ENCODE measurements around the gene SLC25A43.
"Not testable (repeated sequence)": the region's sequence is repeated elsewhere in the genome, so short reads cannot be mapped to it uniquely, and the experiment has no call there.

SLC25A43 gene

DNA sequence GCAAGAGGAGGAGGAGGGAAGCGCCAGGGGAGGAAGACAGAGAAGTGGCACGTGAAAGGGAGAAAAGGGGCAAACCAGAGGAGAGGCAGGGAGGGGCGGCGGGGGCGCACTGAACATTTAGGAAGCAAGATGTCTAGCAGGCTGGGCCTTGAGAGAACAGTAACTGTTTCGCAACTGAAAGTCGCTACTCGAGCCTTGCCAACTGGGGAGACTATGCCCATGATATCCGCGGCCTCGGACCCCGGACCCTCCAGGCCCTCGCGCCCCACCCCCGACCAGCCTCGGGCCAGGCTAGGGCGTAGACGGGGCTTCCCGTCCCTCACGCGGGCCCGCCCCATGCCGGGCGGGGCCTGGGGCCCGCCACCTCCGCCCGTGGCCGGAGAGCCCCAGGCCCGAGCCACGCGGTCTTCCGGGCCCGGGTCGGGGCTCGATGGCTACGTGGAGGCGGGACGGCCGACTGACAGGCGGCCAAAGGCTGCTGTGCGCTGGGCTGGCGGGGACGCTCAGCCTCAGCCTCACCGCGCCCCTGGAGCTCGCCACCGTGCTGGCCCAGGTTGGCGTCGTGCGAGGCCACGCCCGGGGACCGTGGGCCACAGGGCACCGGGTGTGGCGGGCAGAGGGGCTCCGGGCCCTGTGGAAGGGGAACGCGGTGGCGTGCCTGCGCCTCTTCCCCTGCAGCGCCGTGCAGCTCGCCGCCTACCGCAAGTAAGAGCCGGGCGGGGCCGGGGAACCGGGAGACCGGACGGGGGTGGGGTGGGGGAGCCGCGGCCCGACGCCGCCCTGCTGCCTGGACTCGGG, at the start of gene SLC25A43:
TSS of gene SLC25A43 (plus strand) at position 363 of the 798 bp plus-strand sequence. CDS start at position 431, 68 bp downstream.
- DNase-seq: no peak

DNA sequence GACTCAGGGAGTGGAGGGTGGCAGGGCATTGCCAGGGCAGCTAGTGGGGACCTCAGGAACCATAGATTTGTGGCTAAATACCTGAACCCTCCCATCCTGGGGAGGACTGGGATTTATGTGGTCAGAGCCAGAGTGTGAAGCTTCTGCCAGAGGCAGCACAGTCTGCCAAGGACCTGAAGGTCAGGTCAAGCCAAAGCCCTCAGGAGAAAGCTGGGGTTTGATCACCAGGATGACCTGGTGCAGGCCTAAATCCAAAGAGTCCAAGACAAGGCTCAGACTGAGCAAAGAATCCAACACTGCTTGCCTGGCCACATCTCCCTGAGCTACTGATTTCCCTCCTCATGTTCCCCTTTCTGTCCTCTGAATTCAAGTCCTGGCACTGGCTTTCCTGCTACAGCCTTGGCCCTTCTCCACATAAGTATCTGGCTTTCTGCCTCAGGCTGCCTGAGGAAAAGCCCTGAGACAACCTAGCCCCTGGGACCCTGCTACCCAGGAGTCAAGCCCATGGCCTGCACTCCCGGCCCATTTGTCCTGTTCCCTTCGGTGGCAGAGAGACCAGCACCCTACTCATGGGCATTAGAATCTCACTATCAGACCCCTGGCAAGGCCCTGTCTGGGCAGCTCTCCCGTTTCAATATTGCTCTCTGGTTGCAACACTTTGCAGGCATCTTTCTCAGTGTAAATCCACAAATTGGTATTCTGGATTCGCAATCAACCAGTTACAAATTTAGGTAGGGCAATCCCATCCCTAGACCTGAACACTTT, 39.3 kb upstream of the SLC25A43 start:
- no peak for DNase-seq

DNA sequence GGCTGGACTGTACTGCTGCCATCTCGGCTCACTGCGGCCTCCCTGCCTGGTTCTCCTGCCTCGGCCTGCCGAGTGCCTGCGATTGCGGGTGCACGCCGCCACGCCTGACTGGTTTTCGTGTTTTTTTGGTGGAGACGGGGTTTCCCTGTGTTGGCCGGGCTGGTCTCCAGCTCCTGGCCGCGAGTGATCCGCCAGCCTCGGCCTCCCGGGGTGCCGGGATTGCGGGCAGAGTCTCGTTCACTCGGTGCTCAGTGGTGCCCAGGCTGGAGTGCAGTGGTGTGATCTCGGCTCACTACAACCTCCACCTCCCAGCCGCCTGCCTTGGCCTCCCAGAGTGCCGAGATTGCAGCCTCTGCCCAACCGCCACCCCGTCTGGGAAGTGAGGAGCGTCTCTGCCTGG, 37.7 kb upstream of the SLC25A43 start:
- not testable (repeated sequence) for DNase-seq

DNA sequence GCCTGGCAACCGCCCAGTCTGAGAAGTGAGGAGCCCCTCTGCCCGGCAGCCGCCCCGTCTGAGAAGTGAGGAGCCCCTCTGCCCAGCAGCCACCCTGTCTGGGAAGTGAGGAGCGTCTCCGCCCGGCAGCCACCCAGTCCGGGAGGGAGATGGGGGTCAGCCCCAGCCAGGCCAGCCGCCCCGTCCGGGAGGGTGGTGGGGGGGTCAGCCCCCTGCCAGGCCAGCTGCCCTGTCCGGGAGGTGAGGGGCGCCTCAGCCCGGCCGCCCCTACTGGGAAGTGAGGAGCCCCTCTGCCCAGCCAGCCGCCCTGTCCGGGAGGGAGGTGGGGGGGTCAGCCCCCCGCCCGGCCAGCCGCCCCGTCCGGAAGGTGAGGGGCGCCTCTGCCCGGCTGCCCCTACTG, 37.1 kb upstream of the SLC25A43 start:
- DNase-seq: not testable (repeated sequence)

DNA sequence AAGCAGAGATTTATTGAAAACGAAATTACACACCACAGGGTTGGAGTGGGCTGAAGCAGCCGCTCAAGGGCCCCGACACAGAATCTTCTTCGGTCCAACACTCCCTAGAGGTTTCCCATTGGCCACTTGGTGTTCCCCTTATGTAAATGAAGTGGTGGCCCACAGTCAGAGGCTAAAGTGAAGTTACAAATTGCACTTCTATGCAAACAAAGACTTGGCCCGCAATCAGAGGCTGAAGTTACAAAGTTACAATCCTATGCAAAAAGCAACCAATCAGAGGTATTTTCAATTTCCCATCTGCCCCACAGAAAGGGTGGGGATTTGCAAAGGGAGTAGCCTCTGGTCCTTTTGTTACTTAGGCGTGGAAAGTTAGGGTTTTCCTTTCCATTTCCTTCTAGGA, 35.7 kb upstream of the SLC25A43 start:
- DNase-seq: no peak

DNA sequence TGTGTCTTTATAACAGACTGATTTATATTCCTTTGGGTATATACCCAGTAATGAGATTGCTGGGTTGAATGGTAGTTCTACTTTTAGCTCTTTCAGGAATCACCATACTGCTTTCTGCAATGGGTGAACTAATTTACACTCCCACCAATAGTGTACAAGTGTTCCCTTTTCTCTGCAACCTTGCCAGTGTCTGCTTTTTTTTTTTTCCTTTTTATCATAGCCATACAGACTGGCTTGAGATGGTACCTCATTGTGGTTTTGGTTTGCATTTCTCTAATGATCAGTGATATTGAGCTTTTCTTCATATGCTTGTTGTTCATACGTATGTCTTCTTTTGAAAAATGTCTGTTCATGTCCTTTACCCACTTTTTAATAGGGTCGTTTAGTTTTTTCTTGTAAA, 27.3 kb upstream of the SLC25A43 start:
- DNase-seq: not testable (repeated sequence)

DNA sequence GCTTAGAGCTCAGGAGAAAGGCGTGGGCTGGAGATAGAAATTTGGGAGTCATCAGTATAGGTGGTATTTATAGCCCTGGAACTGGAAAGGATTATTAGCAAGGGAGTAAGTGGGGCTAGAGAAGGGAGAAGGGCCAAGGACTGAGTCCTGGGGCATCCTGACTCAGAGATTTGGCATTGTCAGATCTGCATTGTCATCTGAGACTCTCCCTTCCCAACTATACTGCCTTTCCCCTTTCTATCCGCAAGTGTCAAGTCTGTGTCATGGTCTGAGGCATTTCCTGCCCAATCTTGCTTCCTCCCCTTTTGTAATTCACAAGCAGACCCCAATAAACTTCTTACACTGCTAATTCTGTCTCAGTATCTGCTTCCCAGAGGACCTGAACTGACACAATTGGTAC, 24.4 kb upstream of the SLC25A43 start:
- DNase-seq: no peak

DNA sequence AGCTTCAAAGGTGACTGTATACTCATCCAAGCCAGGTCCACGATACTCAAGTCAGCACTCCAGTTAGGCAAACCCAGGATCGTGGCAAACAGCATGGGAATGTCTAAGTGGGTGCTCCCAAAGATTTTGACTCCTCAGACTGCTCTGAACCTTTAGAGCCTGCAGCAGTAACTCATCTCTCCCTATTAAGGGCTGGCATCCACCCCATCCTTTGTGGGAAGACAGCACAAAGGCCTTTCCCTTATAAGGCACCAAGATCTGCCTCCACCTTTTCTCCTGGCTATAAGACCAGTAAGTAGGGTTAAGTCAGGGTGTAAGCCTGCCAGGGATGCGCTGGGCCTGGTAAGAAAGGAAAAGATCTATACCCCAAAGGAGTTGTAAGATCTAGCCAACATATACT, 23.6 kb upstream of the SLC25A43 start:
- no peak for DNase-seq

DNA sequence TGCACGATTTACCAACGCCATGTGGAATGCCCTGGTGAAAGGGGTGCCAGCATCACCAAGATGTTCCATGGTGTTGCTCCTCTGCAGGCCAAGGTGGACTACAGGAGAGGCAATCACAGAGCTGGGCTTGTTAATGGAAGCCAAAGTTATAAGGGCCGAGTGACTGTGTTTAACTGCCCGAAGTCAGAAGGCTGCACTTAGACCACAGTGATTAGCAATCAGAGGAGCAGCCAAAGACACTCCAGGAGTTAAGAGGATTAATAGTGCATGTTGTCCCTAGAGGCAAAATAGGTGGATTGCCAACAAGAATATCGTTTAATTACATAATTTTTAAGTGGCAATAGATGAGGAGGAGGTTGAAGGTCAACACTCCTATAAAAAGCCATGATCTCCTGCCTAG, 22.8 kb upstream of the SLC25A43 start:
- DNase-seq: no peak

DNA sequence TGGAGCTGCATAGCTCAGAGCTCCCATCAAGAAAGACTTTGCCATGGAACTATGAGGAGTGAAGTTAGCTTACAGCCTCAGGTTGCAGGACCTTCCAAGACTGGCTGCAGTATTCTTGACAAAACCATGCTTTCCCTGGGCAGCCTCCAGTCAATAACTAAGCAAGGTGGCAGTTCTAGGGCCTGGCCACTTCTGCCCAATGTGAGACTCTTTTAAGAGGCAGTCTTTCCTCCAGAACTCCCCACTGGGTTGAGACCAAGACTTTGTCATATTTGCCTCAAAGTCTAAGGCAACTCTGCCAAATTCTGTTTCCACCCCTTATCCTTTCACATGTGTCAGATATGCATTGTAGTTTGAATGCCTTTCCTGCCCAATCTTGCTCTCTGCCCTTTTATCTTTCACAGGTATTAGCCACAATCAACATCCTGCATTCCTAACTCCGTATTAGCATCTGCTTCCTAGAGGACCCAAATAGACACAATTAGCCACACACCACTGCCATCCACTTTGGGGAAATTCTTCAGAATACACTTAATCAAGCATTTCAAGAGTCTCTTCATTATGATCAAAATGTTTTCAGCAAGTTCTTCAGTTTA, 17.7 kb upstream of the SLC25A43 start:
- DNase-seq: no peak

DNA sequence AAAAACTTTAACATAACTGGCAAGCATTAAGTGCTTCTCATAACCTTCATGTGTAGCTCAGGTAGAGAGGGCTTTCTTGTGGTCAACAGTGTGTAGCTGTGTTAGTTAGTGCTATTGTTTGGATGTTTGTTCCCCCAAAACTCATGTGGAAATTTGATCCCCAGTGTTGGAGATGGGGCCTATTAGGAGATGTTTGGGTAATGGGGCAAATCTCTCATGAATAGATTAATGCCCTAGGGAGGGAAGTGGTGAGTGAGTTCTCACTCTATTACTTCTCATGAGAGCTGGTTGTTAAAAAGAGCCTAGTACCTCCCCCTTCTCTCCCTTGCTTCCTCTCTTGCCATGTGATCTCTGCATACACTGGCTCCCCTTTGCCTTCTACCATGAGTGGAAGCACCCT, 16.5 kb upstream of the SLC25A43 start:
- DNase-seq: no peak

DNA sequence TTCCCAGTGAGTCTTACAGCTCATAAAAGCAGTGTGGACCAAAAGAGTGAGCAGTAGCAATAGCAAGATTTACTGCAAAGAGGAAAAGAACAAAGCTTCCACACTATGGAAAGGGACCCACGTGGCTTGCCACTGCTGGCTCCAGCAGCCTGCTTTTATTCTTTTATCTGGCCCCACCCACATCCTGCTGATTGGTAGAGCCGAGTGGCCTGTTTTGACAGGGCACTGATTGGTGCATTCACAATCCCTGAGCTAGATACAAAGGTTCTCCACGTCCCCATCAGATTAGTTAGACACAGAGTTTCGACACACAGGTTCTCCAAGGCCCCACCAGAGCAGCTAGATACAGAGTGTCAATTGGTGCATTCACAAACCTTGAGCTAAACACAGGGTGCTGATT, 12.5 kb upstream of the SLC25A43 start:
- DNase-seq: not testable (repeated sequence)

DNA sequence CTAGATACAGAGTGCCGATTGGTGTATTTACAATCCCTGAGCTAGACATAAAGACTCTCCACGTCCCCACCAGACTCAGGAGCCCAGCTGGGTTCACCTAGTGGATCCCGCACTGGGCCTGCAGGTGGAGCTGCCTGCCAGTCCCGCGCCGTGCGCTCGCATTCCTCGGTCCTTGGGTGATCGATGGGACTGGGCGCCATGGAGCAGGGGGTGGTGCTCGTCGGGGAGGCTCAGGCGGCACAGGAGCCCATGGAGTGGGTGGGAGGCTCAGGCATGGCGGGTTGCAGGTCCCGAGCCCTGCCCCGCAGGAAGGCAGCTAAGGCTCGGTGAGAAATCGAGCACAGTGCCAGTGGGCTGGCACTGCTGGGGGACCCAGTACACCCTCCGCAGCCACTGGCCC, 11.7 kb upstream of the SLC25A43 start:
- DNase-seq: not testable (repeated sequence)

DNA sequence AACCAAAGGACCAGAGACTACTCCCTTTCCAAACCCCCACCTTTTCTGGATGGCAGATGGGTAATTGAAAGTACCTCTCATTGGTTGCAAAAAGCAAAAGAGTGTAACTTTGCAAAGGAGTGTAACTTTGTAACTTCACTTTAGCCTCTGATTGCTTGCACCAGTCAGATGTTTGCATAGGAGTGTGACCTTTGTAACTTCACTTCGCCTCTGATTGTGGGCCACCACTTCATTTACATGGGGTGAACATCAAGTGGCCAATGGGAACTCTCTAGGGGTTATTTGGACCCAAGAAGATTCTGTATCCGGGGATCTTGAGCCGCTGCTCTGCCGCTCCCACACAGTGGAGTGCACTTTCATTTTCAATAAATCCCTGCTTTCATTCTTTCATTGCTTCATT, 9.9 kb upstream of the SLC25A43 start:
- DNase-seq: no peak

DNA sequence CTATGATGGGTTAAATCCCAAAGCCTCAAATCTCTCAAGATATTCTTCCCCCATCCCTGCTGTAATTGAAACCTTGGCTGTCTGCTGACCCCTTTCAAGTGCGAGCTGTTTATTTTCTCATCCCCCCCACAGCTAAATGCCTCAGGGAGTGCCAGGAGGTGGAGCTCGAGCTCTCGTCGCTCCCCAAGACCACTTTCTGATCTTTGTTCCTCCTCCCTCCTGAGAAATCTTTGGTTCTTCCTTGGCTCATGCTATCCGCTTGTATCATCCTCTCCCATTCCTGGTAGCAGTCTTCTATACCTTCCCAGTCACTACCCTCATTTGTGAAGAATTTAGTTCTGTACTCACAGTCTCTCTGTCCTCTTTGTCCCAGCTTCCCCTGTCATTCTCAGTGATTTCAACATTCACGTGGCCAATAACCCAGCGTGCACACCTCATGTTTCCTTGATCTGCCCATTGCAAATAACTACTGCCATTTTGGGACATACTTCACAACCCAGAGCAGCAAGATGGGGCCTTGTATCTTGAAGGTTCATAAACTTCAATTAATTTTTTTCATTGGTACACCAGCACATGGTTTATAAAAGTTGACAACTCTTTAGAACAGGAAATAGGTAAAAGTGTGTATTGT, 9.2 kb upstream of the SLC25A43 start:
- no peak for DNase-seq

DNA sequence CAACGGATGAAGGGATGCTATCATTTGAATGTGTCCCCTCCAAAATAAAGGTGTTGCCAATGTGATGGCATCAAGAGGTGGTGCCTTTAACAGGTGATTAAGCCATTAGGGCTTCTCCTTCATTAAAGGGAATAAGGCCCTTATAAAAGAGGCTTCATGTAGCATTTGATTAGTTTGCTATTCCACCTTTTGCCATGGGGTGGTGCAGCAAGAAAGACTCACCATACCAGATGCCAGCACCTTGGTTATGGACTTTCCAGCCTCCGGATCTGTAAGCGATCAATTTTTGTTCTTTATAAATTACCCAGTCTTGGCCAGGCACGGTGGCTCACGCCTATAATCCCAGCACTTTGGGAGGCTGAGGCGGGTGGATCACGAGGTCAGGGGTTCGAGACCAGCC, 7.9 kb upstream of the SLC25A43 start:
- no peak for DNase-seq

DNA sequence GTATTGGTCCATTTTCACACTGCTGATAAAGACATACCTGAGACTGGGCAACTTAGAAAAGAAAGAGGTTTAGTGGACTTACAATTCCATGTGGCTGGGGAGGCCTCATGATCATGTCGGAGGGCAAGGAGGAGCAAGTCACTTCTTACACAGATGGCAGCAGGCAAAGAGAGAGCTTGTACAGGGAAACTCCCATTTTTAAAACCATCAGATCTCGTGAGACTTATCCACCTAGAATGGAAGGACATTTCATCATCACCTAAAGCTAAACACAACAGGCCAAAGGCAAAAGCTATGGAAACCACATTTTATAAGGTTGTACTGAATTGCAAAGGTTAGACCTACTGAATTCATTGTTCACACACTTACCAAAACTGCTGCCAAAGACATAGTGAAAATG, 6.0 kb upstream of the SLC25A43 start:
- no peak for DNase-seq

DNA sequence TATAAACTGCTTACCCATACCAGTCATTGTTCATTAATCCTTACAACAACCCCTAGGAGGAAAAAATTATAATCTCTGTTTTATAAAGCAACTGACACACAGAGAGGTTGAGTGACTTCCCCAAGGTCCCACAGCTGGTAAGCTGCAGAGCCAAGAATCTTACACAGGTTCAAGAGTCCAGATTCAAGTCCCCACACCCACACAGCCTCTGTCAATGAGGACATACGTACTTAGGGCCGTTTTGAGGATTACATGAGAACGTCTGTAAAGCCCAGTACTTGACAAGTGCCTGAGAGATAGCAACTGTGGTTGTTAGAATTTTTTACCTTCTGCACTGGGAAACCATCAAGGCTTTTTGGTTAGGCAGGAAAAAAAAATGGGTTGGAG, 556 bp upstream of the SLC25A43 start:
- no peak for DNase-seq

DNA sequence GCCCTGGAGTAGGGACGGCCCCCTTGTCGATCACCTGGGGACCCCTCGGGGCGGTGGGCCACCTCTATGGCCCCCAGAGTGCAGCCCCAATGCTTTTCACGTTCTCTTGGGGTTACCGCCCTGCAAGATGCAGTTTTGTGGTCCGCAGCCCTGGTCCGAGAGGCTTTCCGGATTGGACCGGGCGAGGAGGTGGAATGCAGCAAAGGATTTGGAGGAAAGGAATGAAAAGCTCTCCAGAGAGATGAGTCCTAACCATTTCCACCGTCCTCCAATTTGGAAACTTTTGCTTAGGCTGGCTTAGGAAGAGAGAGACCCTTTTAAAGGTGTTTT, 601 bp downstream of the SLC25A43 start:
- no peak for DNase-seq

DNA sequence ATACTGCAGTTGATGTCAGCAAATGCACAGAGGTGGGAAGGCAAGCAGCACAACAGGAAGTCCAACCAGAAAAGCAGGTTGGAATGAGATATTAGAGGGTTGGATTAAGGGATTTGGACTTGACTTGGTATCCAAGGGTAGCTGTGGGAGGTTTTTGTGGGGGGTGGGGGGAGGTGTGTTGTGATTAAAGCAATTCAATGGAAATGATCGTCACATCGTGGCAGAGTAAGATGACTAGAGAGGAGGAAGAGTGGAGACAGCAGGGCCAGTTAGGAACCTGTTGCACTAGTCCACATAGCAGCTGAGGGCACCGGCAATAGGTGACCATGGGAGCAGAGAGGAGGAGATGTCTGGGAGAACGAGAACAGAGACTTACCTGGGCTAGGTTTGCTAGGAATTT, 2.4 kb downstream of the SLC25A43 start:
- no peak for DNase-seq

DNA sequence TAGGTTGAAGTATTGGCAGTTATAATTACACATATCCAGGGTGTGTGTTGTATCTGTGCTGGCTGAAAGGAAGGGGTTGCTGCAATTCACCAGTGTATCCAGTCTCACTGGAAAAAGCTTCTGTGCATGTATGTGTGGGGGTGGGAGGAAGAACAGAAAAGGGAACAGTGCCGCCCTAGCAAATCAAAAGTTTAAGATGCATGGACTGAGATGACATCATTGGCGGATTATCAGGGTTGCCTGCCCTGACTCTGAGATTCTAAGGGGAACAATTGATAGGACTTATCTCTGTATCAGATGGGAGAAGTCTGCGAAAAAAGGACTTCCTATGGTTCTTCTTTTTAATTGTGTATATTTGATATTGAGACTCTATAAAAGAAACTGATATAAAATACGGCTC, 3.5 kb downstream of the SLC25A43 start:
- no peak for DNase-seq

DNA sequence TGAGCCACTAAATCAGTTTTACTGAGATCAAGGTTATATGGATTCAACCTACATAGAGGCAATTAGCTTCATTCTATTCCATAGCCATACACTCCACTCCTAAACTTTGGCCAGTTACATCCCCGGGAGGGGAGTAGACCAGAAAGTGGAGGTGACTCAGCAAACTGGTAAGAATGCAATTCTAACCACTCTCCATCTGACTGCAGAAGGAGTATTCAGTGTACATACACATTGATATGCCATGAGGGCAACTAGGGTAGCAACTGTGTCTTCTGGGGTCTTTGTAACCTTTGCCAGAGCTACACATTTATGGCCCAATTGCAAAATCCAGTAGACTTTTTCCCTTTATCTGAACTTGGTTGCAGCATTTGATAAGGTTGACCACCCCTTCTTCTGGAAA, 7.6 kb downstream of the SLC25A43 start:
- no peak for DNase-seq

DNA sequence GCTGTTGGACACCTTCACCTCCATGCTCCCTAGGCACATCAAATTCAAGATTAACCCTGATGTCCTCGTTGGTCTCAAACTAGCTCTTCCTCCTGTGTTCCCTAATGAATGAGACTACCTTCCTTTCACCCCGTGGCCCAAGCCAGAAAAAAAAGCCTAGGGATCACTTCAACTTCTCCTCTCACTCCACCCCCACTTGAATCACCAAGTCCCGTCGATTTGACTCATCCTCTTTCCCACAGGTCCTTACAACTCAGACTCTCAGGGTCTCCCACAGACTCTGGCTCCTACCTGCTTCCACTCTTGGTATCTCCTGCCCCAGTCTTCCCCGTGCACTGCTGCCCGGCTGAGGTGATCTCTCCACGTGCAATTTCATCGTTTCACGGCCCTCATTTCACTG, 8.5 kb downstream of the SLC25A43 start:
- no peak for DNase-seq

Data from cortex of kidney (tissue), 1 donor.